Measurements from ENCODE around the gene LRRC37B. TPM values are rescaled to one million over a fixed set of nuclear protein-coding genes. Genes with fewer than 3 reads are reported as not detected.
"Not testable (repeated sequence)": the region's sequence is repeated elsewhere in the genome, so short reads cannot be mapped to it uniquely, and the experiment has no call there.

LRRC37B gene
- total RNA-seq, 2 experiments from 2014 or later = 32.9 to 37.4 TPM

DNA sequence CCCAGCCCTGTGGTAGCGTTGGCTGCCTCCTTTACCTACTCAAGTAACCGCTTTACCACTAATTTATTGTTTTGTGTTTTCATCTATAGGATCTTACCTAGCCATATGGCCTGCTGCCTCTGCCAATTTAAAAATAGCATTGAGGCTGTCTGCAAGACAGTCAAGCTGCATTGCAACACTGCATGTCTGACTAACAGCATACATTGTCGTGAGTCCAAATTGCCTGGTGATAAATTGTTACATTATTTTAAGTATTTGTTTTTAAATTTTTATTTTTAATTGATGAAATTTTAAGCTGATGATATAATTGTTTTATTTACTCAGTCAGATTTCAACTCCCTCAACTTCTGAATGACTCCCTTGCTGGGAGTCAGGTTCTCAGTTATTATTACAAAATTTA, 38.4 kb downstream of the LRRC37B start:
- H3K27me3 Mint-ChIP-seq (ENCODE audit: low read depth); H3K4me3 Mint-ChIP-seq; H3K4me1 Mint-ChIP-seq (ENCODE audit: low read depth); DNase-seq; CTCF ChIA-PET; ATAC-seq; H3K27ac Mint-ChIP-seq; H3K9me3 Mint-ChIP-seq (ENCODE audit: insufficient read depth); POLR2A ChIA-PET: not testable (repeated sequence)
- H3K36me3 Mint-ChIP-seq (ENCODE audit: low read depth) = peaks cover 17% of the 10 kb centered on the region

DNA sequence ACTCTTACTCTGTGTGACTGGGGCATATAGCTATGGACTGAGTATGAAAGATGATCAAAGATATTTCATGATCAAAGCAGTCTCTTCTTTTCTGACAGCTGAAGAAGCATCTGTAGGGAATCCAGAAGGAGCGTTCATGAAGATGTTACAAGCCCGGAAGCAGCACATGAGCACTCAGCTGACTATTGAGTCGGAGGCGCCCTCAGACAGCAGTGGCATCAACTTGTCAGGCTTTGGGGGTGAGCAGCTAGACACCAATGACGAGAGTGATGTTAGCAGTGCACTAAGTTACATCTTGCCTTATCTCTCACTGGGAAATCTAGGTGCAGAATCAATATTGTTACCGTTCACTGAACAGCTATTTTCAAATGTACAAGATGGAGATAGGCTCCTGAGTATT, 40.5 kb downstream of the LRRC37B start:
- H3K27me3 Mint-ChIP-seq (ENCODE audit: low read depth); H3K27ac Mint-ChIP-seq; DNase-seq; POLR2A ChIA-PET; CTCF ChIA-PET; ATAC-seq; H3K4me1 Mint-ChIP-seq (ENCODE audit: low read depth); H3K4me3 Mint-ChIP-seq; H3K9me3 Mint-ChIP-seq (ENCODE audit: insufficient read depth): not testable (repeated sequence)
- H3K36me3 Mint-ChIP-seq (ENCODE audit: low read depth) = peaks cover 15% of the 10 kb centered on the region

DNA sequence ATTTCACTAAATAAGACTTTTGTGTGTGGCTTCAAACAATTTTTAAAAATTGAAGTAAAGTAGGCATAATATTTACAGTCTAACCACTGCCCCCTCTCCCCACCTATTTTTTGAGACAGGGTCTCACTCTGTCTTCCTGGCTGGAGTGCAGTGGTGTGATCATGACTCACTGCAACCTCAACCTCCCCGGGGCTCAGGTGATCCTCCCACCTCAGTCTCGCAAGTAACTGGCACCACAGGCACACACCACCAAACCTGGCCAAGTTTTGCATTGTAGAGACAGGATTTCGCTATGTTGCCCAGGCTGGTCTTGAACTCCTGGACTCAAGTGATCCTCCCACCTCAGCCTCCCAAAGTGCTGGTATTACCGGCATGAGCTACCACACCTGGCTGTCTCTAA, 47.8 kb downstream of the LRRC37B start:
- H3K9me3 Mint-ChIP-seq (ENCODE audit: insufficient read depth); H3K27ac Mint-ChIP-seq; POLR2A ChIA-PET; ATAC-seq; H3K27me3 Mint-ChIP-seq (ENCODE audit: low read depth); H3K4me3 Mint-ChIP-seq; DNase-seq; H3K36me3 Mint-ChIP-seq (ENCODE audit: low read depth); CTCF ChIA-PET: not testable (repeated sequence)
- H3K4me1 Mint-ChIP-seq (ENCODE audit: low read depth) = peaks cover 10% of the 10 kb centered on the region

DNA sequence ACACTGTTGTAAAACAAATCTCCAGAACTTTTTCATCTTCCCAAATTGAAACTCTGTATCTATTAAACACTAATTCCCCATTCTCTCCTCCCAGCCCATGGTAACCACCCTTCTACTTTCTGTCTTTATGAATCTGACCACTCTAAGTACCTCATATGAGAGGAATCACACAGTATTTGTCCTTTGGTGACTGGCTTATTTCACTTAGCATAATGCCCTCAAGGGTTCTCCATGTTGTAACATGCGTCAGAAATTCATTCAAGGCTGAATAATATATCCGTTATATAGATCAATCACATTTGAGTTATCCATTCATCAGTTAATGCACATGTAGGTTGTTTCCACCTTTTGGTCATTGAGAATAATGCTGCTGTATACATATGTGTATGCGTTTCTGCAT, 48.2 kb downstream of the LRRC37B start:
- peaks cover 10% of the 10 kb centered on the region for H3K4me1 Mint-ChIP-seq (ENCODE audit: low read depth)
- H3K27ac Mint-ChIP-seq; POLR2A ChIA-PET; DNase-seq; H3K9me3 Mint-ChIP-seq (ENCODE audit: insufficient read depth); H3K36me3 Mint-ChIP-seq (ENCODE audit: low read depth); H3K4me3 Mint-ChIP-seq; CTCF ChIA-PET; H3K27me3 Mint-ChIP-seq (ENCODE audit: low read depth); ATAC-seq: not testable (repeated sequence)

DNA sequence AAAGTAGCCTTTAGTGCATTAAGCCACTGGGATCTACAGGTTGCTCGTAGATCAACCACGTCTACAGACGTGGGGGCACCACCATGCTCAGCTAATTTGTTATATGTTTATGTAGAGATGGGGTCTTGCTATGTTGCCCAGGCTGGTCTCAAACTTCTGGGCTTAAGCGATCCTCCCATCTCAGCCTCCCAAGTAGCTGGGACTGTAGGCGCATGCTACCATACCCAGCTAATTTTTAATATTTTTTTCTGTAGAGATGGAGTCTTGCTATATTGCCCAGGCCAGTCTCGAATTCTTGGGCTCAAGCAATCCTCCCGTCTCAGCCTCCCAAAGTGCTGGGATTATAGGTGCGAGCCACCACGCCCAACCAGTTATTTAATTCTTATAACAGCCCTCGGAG, 49.3 kb downstream of the LRRC37B start:
- H3K27ac Mint-ChIP-seq; H3K27me3 Mint-ChIP-seq (ENCODE audit: low read depth); H3K36me3 Mint-ChIP-seq (ENCODE audit: low read depth); ATAC-seq; H3K9me3 Mint-ChIP-seq (ENCODE audit: insufficient read depth); POLR2A ChIA-PET; DNase-seq; H3K4me3 Mint-ChIP-seq: not testable (repeated sequence)
- CTCF ChIA-PET = interaction anchor here (1.2 kb wide), 1 partner anchor 85 kb away, joined by 3 read pairs; no protein-coding TSS in a partner anchor
- peaks cover 11% of the 10 kb centered on the region for H3K4me1 Mint-ChIP-seq (ENCODE audit: low read depth)

DNA sequence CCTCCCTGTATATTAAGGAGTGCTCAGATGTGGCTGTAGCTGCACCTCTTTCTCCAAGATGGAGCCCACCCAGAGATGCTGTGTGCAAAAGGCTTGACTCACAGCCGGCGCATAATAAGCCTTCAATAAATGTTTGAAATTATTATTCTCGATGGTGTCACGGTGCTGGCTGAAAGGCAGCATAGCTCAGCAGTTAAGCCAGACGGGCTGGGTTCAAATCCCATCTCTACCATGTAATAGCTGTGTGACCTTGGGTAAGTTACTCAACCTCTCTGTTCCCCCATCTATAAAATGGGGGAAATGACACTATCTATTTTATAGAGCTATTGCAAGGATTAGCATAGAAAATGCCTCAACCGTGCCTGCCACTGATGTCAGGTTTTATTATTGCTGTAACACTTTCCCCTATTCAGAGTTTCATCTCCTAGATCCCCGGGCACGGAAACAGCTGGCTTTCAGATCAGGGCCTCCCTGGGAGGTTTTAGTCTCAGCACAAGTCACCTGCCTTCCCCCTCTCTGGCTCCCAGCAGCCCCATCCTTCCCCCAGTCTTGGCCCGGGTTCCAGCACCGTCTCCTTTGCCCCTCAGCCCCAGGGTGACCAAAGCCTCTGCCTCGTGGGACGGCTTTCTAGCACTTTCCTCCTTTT, 50.4 kb downstream of the LRRC37B start:
- H3K27me3 Mint-ChIP-seq (ENCODE audit: low read depth); DNase-seq; H3K4me3 Mint-ChIP-seq; H3K9me3 Mint-ChIP-seq (ENCODE audit: insufficient read depth); H3K36me3 Mint-ChIP-seq (ENCODE audit: low read depth); ATAC-seq: not testable (repeated sequence)
- POLR2A ChIA-PET = interaction anchor here (0.5 kb wide), 1 partner anchor 1056 kb away, joined by 6 read pairs; no protein-coding TSS in a partner anchor
- H3K27ac Mint-ChIP-seq = peak overlapping the region; percentile 20
- peaks cover 16% of the 10 kb centered on the region for H3K4me1 Mint-ChIP-seq (ENCODE audit: low read depth)
- CTCF ChIA-PET = interaction anchor here (1.2 kb wide), 1 partner anchor 84 kb away, joined by 3 read pairs; no protein-coding TSS in a partner anchor

DNA sequence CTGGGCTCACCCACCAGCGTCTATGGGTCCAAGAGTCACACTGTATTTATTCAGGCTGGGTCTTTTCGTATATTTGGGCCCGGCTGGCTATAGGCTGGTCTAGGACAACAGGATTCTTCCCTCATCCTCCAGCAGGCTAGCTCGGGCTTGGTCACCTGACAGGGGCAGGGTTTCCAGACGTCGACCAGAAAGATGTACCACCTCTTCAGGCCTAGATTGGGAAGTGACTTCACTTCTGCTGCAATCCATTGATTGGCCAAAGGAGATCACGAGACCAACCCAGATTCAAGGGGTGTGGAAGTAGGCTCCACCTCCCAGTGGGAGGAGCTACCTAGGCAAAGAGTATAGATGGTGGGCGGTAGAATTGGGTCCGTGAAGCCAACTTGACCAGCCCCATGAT, 53.5 kb downstream of the LRRC37B start:
- POLR2A ChIA-PET; CTCF ChIA-PET; DNase-seq; H3K36me3 Mint-ChIP-seq (ENCODE audit: low read depth); H3K9me3 Mint-ChIP-seq (ENCODE audit: insufficient read depth); H3K4me3 Mint-ChIP-seq; H3K27me3 Mint-ChIP-seq (ENCODE audit: low read depth); H3K27ac Mint-ChIP-seq: not testable (repeated sequence)
- ATAC-seq = peak; percentile 85
- peaks cover 16% of the 10 kb centered on the region for H3K4me1 Mint-ChIP-seq (ENCODE audit: low read depth)

DNA sequence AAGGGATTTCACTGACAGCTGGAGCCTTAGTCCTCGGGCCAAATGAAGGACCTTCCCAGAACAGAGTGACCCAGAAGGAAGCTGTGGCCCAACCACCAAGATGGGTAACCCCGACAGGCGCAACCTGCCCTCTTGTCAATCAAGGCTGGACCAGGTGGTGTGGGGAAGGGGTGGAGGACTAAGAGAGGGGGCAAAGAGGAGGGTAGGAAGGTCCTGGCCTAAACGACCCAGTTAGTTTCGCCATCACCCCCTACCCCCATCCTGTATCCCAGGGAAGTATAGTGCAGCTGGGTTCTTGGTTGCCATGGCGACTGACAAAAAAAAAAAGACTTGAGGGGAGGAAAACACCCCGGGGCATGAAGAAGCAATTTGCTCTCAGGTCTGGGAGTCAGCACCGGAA, 54.7 kb downstream of the LRRC37B start:
- Mint-ChIP-seq H3K4me1 (ENCODE audit: low read depth) (peaks cover 21% of the 10 kb centered on the region), H3K4me3 (peak overlapping the region; percentile 2)
- H3K36me3 Mint-ChIP-seq (ENCODE audit: low read depth); CTCF ChIA-PET; ATAC-seq; DNase-seq; H3K27ac Mint-ChIP-seq; POLR2A ChIA-PET; H3K9me3 Mint-ChIP-seq (ENCODE audit: insufficient read depth); H3K27me3 Mint-ChIP-seq (ENCODE audit: low read depth): not testable (repeated sequence)

DNA sequence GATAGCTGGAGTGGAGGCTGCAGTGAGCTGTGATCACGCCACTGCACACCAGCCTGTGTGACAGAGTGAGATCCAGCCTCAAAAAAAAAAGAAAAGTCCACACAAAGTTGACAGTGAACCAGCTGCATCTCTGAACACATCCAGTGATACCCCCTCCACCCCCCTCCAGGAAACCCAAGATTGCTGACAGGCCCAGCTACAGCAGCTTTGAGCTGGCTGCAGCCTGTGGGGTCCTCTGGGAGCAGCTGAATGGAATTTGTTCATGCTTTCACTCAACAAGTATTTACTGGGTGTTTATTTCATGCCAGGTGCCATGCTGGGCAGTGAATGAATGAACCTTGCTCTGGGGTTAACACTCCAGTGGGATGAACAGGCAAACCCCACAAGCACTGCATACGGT, 56.9 kb downstream of the LRRC37B start:
- H3K4me3 Mint-ChIP-seq; H3K27me3 Mint-ChIP-seq (ENCODE audit: low read depth); CTCF ChIA-PET; H3K36me3 Mint-ChIP-seq (ENCODE audit: low read depth); DNase-seq; ATAC-seq; H3K27ac Mint-ChIP-seq; POLR2A ChIA-PET; H3K9me3 Mint-ChIP-seq (ENCODE audit: insufficient read depth): not testable (repeated sequence)
- H3K4me1 Mint-ChIP-seq (ENCODE audit: low read depth) = peaks cover 24% of the 10 kb centered on the region

DNA sequence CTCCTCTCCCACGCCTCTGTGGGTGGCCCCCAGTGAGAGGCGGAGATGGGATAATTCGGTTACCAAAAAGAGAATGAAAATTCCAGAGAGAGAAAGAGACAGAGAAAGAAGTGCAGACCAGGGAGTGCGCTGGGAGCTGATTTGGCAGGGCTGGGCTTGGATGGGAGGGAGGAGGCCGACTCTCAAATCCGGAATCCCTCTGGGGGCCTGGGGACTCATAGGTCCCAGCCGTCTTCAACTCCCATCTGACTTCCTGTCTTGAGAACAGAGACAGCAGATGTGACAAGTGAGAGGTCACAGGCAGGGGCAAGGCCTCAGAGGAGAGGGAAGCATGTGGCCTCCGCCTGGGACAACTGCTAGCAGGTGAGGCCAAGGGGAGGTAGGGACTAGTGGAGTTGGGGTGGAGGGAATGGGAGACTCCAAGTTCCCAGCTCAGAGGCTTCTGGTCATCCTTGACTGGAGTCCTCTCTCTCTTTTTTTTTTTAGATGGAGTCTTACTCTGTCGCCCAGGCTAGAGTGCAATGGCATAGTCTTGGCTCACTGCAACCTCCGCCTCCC, 59.0 kb downstream of the LRRC37B start:
- peaks cover 25% of the 10 kb centered on the region for H3K4me1 Mint-ChIP-seq (ENCODE audit: low read depth)
- POLR2A ChIA-PET = interaction anchor here (0.6 kb wide), 1 partner anchor 62 kb away, joined by 3 read pairs; no protein-coding TSS in a partner anchor
- H3K4me3 Mint-ChIP-seq; DNase-seq; H3K36me3 Mint-ChIP-seq (ENCODE audit: low read depth); H3K9me3 Mint-ChIP-seq (ENCODE audit: insufficient read depth); H3K27me3 Mint-ChIP-seq (ENCODE audit: low read depth); ATAC-seq; CTCF ChIA-PET; H3K27ac Mint-ChIP-seq: not testable (repeated sequence)

DNA sequence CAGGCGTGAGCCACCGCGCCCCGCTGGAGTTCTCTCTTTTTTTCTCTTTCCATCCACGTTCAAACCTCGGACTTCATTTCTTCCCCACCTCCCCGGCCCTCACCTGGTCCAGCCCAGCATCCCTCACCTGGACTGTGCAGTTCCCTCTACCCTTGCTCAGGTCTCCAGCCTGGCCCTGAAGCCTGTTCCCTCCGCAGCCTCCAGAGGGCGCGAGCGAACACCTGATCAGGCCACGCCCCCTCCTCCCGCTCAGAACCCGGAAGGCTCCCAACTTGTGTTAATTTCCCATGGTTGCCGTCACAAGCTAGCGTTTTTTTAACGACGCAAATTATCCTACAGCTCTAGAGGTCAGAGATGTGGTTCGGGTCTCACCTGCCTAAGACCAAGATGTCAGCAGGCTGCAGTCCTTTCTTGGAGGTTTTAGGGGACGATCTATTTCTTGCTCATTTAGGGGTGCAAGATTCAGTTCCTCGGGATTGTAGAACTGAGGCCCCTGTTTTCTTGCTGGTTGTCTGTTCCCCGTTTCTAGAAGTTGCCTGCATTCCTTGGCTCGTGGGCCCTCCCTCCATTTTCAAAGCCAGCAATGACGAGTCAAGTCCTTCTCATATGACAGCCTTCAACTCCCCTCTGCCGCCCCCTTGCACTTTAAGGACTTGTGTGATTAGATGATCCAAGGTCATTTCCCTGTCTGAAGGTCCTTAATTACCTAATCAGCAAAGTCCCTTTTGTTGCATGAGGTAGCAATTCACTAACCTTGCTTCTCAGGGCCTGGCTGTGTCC, 59.9 kb downstream of the LRRC37B start:
- H3K36me3 Mint-ChIP-seq (ENCODE audit: low read depth); H3K27me3 Mint-ChIP-seq (ENCODE audit: low read depth); CTCF ChIA-PET; H3K9me3 Mint-ChIP-seq (ENCODE audit: insufficient read depth); POLR2A ChIA-PET: not testable (repeated sequence)
- Mint-ChIP-seq H3K4me1 (ENCODE audit: low read depth) (peaks cover 24% of the 10 kb centered on the region), H3K4me3 (peak overlapping the region; percentile 36), H3K27ac (peak overlapping the region; percentile 81)
- DNase-seq = peak; percentile 71
- peak; percentile 87 for ATAC-seq

DNA sequence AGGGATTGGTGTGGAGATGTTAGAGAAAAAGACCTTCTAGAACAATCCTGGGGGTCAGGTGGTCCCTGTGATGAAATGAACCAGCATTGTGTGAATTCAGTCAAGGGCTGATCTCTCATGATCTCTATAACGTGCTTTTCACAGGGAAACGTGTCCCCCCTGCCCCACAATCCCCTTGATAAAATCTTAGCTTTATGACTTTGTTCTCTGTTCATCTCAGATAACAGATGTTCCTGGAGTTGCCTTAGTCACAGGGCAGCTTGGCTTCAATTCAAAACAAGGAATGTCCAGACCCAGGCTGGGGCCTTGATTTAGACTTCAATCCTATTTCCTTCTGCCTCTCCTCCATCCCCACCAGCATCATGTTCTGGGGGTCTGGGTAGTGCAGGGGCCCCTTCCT, 61.9 kb downstream of the LRRC37B start:
- ATAC-seq; CTCF ChIA-PET; DNase-seq; H3K27me3 Mint-ChIP-seq (ENCODE audit: low read depth); H3K27ac Mint-ChIP-seq; H3K4me3 Mint-ChIP-seq; H3K9me3 Mint-ChIP-seq (ENCODE audit: insufficient read depth); POLR2A ChIA-PET; H3K36me3 Mint-ChIP-seq (ENCODE audit: low read depth): not testable (repeated sequence)
- H3K4me1 Mint-ChIP-seq (ENCODE audit: low read depth) = peaks cover 28% of the 10 kb centered on the region
